ENCODE results near the gene KLK13. TPM values are rescaled to one million over a fixed set of nuclear protein-coding genes. Genes with fewer than 3 reads are reported as not detected.

Gene KLK13
- total RNA-seq, 2 donors from 2014 or later: not detected

DNA sequence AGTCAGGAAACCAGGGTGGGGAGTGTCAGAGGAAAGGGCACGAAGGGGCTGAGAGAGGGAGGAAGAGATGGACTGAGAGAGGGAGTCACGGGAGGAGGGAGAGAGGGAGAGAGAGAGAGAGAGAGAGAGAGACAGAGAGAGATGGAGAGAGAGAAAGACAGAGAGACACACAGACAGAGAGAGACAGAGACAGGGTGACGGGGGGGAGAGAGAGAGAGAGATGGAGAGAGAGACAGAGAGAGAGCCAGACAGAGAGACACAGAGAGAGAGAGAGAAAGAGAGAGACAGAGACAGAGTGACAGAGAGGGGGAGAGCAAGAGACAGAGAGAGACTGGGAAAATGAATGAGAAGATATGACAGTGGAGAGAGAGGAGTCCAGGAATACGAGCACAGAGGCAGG lies 18.3 kb upstream of the KLK13 start:
- TF ChIP-seq, protein P1, sequence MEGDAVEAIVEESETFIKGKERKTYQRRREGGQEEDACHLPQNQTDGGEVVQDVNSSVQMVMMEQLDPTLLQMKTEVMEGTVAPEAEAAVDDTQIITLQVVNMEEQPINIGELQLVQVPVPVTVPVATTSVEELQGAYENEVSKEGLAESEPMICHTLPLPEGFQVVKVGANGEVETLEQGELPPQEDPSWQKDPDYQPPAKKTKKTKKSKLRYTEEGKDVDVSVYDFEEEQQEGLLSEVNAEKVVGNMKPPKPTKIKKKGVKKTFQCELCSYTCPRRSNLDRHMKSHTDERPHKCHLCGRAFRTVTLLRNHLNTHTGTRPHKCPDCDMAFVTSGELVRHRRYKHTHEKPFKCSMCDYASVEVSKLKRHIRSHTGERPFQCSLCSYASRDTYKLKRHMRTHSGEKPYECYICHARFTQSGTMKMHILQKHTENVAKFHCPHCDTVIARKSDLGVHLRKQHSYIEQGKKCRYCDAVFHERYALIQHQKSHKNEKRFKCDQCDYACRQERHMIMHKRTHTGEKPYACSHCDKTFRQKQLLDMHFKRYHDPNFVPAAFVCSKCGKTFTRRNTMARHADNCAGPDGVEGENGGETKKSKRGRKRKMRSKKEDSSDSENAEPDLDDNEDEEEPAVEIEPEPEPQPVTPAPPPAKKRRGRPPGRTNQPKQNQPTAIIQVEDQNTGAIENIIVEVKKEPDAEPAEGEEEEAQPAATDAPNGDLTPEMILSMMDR (IDR thresholded peaks at IDR 0.05): no peak
- DNase-seq (ENCODE audit: low spot score): no peak
- no peaks in the 10 kb centered on the region for H3K9me3 ChIP-seq
- no peak overlapping the region for H3K4me3 ChIP-seq
- H3K36me3 ChIP-seq: no peaks in the 10 kb centered on the region
- peaks cover 0 to 6% of the 10 kb centered on the region in 2 donors for H3K4me1 ChIP-seq
- H3K27me3 ChIP-seq: no peaks in the 10 kb centered on the region
- no peak overlapping the region for H3K27ac ChIP-seq

DNA sequence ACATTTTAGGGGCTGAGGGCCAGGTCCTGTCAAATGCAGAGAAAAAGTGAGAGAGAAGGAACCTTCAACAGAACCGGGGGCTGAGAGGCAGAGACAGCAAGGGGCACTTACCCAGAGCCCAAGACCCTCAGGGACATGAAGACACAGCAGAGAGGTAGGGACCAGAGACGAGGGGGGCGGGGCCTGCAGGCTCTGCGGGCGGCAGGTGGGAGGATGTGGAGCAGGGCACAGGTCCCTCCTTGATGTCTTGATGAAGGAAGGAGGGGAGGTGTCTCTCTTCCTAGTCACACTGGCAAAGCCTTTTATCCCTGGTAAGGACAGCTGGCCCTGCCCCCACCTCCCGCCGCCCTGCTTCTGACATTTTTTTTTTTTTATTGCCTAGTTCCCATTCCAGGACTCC lies 17.7 kb upstream of the KLK13 start, which contains the start of gene KLK14:
KLK14 (minus strand) TSS at position 277 of the 400 bp plus-strand sequence; CDS start at position 4, 273 bp downstream.
- TF ChIP-seq, protein P1 (IDR thresholded peaks at IDR 0.05): no peak
- Histone ChIP-seq H3K27me3 (no peaks in the 10 kb centered on the region), H3K4me3 (no peak within 1 kb of the TSS), H3K27ac (no peak within 1 kb of the TSS), H3K9me3 (no peaks in the 10 kb centered on the region), H3K36me3 (no peaks in the 10 kb centered on the region), H3K4me1 (peaks cover 0 to 6% of the 10 kb centered on the region in 2 donors)
- no peak for DNase-seq (ENCODE audit: low spot score)

DNA sequence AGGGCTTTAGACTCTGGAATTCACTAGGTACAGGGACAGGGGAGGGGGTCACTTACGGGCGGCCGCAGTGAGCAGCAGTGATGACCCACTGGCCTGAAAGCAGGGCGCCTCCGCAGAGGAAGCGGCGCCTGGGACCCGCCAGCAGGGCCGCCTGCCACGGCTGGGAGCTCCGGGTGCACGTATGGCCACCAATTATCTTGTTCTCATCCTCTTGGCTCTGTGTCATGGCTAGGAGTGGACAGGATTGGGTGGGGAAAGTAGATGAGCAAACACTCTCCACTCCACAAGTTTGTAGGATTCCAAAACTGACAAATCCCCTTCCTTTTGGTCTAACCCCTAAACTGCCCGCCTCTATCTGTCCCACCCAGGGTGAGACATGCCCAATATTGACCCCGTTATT lies 16.6 kb upstream of the KLK13 start:
- H3K27me3 ChIP-seq: no peaks in the 10 kb centered on the region
- TF ChIP-seq, protein P1 (IDR thresholded peaks at IDR 0.05): no peak
- H3K36me3 ChIP-seq: no peaks in the 10 kb centered on the region
- no peak for DNase-seq (ENCODE audit: low spot score)
- peaks cover 0 to 6% of the 10 kb centered on the region in 2 donors for H3K4me1 ChIP-seq
- H3K9me3 ChIP-seq: no peaks in the 10 kb centered on the region
- H3K27ac ChIP-seq: no peak overlapping the region
- H3K4me3 ChIP-seq: no peak overlapping the region

DNA sequence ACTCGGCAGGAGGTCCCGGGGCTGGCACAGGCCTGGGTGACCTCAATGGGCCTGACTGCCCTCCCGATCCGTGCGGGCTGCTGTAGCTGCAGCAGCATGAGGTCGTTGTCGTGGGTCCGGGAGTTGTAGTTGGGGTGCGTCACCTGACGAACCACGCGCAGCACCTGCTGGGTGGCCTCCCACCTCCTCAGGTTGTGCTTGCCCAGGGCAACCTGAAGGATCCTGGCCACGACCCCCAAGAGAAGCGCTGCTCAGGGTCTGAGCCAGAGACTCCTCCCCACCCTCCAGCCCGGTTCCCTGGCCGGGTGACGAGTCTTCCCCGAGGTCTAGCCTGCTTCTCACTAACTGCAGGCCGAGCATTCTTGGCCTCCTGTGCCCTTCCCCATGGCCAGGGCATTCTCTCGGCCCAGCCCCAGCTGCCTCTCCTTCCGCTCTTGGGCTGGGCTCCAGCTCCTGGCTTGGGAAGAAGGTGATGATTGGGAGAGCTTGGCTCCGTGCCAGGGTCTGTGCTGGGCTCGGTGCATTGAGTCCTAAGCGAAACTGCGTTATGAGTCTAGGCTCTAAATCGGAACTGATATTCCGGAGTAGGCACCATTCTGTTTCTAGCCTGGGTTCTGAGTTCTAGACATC lies 14.7 kb upstream of the KLK13 start:
- Histone ChIP-seq H3K4me1 (peaks cover 0 to 6% of the 10 kb centered on the region in 2 donors), H3K27ac (no peak overlapping the region), H3K9me3 (no peaks in the 10 kb centered on the region), H3K27me3 (no peaks in the 10 kb centered on the region), H3K36me3 (no peaks in the 10 kb centered on the region), H3K4me3 (no peak overlapping the region)
- TF ChIP-seq, protein P1 (IDR thresholded peaks at IDR 0.05): no peak
- DNase-seq (ENCODE audit: low spot score): no peak

DNA sequence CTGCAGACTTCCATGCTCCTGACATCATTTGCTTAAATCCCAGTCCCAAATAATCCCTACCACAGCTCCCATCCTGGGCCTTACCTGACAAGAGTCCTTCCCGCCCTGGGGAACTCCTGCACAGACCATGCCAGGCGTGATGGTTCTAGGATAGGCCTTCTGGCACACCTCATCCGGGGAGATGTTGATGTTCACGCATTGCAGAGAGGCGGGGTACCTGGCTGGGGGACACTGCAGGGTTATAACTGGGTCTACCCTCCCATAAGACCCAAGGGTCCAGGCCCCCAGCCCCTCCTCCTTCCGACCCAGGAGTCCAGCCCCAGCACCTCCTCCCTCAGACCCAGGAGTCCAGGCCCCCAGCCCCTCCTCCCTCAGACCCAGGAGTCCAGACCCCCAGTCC lies 13.8 kb upstream of the KLK13 start:
- Histone ChIP-seq H3K4me1 (peaks cover 0 to 6% of the 10 kb centered on the region in 2 donors), H3K4me3 (no peak overlapping the region), H3K27me3 (no peaks in the 10 kb centered on the region), H3K9me3 (peaks cover 0 to 8% of the 10 kb centered on the region in 2 donors), H3K36me3 (no peaks in the 10 kb centered on the region), H3K27ac (no peak overlapping the region)
- DNase-seq (ENCODE audit: low spot score): no peak
- TF ChIP-seq, protein P1 (IDR thresholded peaks at IDR 0.05): no peak

DNA sequence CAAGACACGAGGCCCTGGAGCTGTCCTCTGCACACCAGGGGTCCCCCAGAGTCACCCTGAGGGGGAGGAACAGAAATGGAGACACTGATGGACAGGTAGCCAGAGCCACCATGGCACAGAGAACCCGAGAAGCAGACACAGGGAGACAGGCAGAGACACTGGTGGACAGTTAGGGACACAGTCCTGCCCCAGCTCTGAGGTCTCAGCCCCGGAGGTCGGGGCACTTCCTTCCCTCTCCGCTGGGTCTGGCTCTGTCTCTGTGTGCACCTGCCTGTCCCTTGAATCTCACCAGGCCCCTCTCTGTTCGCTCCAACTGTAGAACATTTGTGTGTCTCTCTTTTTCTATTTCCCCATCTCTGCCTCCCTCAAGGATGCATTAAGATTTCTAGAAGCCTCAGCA lies 13.2 kb upstream of the KLK13 start:
- H3K9me3 ChIP-seq: peaks cover 0 to 14% of the 10 kb centered on the region in 2 donors

More for the DNA sequence above, 13.2 kb upstream of the KLK13 start:
- no peaks in the 10 kb centered on the region for H3K27me3 ChIP-seq
- H3K4me1 ChIP-seq: peaks cover 0 to 6% of the 10 kb centered on the region in 2 donors
- TF ChIP-seq, protein P1 (IDR thresholded peaks at IDR 0.05): no peak
- no peak for DNase-seq (ENCODE audit: low spot score)
- no peak overlapping the region for H3K27ac ChIP-seq
- H3K4me3 ChIP-seq: no peak overlapping the region
- H3K36me3 ChIP-seq: no peaks in the 10 kb centered on the region
